GM10266 (cell line): ENCODE data around the gene RARRES2.
"Not testable (repeated sequence)": the region's sequence is repeated elsewhere in the genome, so short reads cannot be mapped to it uniquely, and the experiment has no call there.

Experiments used
- DNase-seq: peaks from one replicate; pipeline ENCODE4 v3.0.0; 2012; ENCODE audit errors: extremely low spot score
- CTCF ChIP-seq: IDR thresholded peaks from 2 replicates; pipeline ENCODE4 v1.5.1; 2012; ENCODE audit warnings: mild to moderate bottlenecking, low read depth; ENCODE audit not compliant: control insufficient read depth, insufficient read depth; ENCODE audit errors: missing control alignments

RARRES2 gene

GRCh38 chr7:150341263-150342120, at the start of gene RARRES2:
Gene RARRES2, minus strand, starts transcription at chr7:150341629. Its CDS starts 1,020 bp downstream, at chr7:150340609.
- no peak for TF ChIP-seq CTCF
- no peak for DNase-seq

GRCh38 chr7:150390205-150390604, 48.8 kb upstream of the RARRES2 start:
- no peak for DNase-seq
- TF ChIP-seq CTCF, result no peak

GRCh38 chr7:150389532-150389816, 48.0 kb upstream of the RARRES2 start:
- DNase-seq, result no peak
- TF ChIP-seq CTCF, result no peak

- no peak for DNase-seq
- no peak for TF ChIP-seq CTCF
Measured at GRCh38 chr7:150388709-150389531, 47.5 kb upstream of the RARRES2 start.

GRCh38 chr7:150388306-150388705, 46.9 kb upstream of the RARRES2 start:
- no peak for DNase-seq
- no peak for TF ChIP-seq CTCF

GRCh38 chr7:150385884-150386283, 44.5 kb upstream of the RARRES2 start:
- not testable (repeated sequence) for DNase-seq

GRCh38 chr7:150385302-150385723, 43.9 kb upstream of the RARRES2 start:
- TF ChIP-seq CTCF, result no peak
- no peak for DNase-seq
